ENCODE measurements around the gene INTS11.
"Not testable (repeated sequence)": the region's sequence is repeated elsewhere in the genome, so short reads cannot be mapped to it uniquely, and the experiment has no call there.

Gene INTS11

GRCh38 chr1:1318777-1319645 is 5.4 kb downstream of the INTS11 start:
- DNase-seq (ENCODE audit: low read depth): no peak
- TF ChIP-seq CTCF (conservative IDR thresholded peaks at IDR 0.05; ENCODE audit: low read depth, low read length): no peak

GRCh38 chr1:1318131-1318652 is 6.3 kb downstream of the INTS11 start:
- H3K4me3 ChIP-seq (ENCODE audit: low read length): no peak overlapping the region
- no peak for TF ChIP-seq CTCF (conservative IDR thresholded peaks at IDR 0.05; ENCODE audit: low read depth, low read length)
- DNase-seq (ENCODE audit: low read depth): peak; percentile 78

More at GRCh38 chr1:1318777-1319645, 5.4 kb downstream of the INTS11 start:
- H3K4me3 ChIP-seq (ENCODE audit: low read length): no peak overlapping the region

- no peak for TF ChIP-seq CTCF (conservative IDR thresholded peaks at IDR 0.05; ENCODE audit: low read depth, low read length)
- DNase-seq (ENCODE audit: low read depth): no peak
- H3K4me3 ChIP-seq (ENCODE audit: low read length): no peak overlapping the region
Observed at GRCh38 chr1:1317420-1317819, 7.0 kb downstream of the INTS11 start.

- not testable (repeated sequence) for H3K4me3 ChIP-seq (ENCODE audit: low read length); DNase-seq (ENCODE audit: low read depth)
Observed at GRCh38 chr1:1316199-1316598, 8.3 kb downstream of the INTS11 start.

- TF ChIP-seq CTCF (conservative IDR thresholded peaks at IDR 0.05; ENCODE audit: low read depth, low read length): no peak
- no peak for DNase-seq (ENCODE audit: low read depth)
- no peak overlapping the region for H3K4me3 ChIP-seq (ENCODE audit: low read length)
Observed at GRCh38 chr1:1315435-1315954, 9.0 kb downstream of the INTS11 start.

GRCh38 chr1:1314678-1315335 is 9.7 kb downstream of the INTS11 start:
- no peak for TF ChIP-seq CTCF (conservative IDR thresholded peaks at IDR 0.05; ENCODE audit: low read depth, low read length)

GRCh38 chr1:1314237-1314586 is 10.2 kb downstream of the INTS11 start:
- TF ChIP-seq CTCF (conservative IDR thresholded peaks at IDR 0.05; ENCODE audit: low read depth, low read length): no peak
- DNase-seq (ENCODE audit: low read depth): no peak
- H3K4me3 ChIP-seq (ENCODE audit: low read length): no peak overlapping the region

More at GRCh38 chr1:1314678-1315335, 9.7 kb downstream of the INTS11 start:
- DNase-seq (ENCODE audit: low read depth): no peak
- no peak overlapping the region for H3K4me3 ChIP-seq (ENCODE audit: low read length)

All from retinal pigment epithelial cell (primary cell).